Choroid plexus epithelial cell (primary cell): ENCODE results near the gene MGAT5.

ENCODE experiments used
- DNase-seq: peaks from one replicate; pipeline ENCODE4 v3.0.0-alpha.2; 2010; ENCODE audit warnings: low read depth
- H3K4me3 ChIP-seq: 2 replicates; pipeline ENCODE4 v1.5.1; 2011; ENCODE audit warnings: low read depth, mild to moderate bottlenecking, control low read depth, low read length, moderate library complexity
- TF ChIP-seq, protein P1 (sequence below): conservative IDR thresholded peaks from 2 replicates; pipeline ENCODE4 v1.5.1; 2011; ENCODE audit warnings: low read depth, mild to moderate bottlenecking, control low read depth, inconsistent platforms, low read length, moderate library complexity

Gene MGAT5

DNA sequence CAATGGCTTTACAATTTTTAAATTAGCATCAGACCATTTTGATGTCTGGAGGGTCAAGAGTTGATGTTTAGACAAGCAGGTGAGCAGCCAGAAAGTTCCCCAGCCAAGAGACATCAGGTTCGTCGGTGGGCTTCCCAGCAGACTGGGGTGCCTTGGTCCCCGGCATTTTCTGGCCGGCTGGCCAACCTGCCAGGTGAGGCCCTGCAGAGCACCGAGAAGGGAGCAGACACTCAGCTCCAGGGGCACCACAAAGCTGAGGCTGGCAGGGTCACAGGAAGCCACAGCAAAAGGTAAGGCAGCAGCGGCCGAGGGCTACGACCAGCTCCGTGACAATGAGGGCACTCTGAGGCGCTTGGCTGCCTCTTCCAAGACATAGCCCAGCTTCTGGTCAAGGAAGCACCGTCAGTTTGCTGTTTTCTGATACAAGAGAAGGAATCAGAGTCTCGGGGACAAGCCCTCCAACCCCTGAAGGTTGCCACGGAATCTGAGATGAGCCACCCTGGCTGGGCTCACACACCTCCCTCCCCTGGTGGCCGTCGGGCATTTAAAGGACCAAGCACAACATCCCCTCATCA is 229.0 kb downstream of the MGAT5 start:
- no peak overlapping the region for H3K4me3 ChIP-seq
- TF ChIP-seq, protein P1, sequence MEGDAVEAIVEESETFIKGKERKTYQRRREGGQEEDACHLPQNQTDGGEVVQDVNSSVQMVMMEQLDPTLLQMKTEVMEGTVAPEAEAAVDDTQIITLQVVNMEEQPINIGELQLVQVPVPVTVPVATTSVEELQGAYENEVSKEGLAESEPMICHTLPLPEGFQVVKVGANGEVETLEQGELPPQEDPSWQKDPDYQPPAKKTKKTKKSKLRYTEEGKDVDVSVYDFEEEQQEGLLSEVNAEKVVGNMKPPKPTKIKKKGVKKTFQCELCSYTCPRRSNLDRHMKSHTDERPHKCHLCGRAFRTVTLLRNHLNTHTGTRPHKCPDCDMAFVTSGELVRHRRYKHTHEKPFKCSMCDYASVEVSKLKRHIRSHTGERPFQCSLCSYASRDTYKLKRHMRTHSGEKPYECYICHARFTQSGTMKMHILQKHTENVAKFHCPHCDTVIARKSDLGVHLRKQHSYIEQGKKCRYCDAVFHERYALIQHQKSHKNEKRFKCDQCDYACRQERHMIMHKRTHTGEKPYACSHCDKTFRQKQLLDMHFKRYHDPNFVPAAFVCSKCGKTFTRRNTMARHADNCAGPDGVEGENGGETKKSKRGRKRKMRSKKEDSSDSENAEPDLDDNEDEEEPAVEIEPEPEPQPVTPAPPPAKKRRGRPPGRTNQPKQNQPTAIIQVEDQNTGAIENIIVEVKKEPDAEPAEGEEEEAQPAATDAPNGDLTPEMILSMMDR = no peak
- no peak for DNase-seq

DNA sequence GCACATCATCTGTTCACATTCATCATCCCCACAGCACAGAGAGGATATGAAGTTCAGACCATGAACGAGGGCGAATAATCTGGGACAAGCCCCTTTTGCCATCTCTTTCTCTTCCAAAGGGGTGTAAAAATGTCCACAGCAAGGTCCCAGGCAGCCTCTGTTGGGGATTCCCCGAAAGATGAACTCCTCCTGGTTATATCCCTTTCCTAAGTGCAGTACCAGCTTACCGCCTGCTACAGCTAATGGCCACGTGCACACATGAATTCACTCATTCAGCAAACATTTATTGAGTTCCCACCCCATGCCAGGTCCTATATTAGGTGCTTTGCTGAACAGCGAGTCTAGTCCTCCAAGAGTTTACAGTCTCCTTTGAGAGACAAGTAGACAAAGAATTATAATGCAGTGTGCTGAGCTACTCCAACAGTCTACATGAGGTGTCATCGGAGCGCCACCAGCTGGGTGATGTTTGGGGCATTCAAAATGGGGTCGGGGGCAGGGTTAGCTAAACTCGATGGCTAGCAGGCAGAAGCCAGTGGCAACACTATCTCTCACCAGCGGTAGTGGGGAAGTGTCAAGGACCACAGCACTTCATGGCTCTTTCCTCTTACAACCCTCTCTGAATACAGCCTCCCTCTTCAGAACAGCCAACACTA is 236.0 kb downstream of the MGAT5 start:
- TF ChIP-seq, protein P1 = no peak

DNA sequence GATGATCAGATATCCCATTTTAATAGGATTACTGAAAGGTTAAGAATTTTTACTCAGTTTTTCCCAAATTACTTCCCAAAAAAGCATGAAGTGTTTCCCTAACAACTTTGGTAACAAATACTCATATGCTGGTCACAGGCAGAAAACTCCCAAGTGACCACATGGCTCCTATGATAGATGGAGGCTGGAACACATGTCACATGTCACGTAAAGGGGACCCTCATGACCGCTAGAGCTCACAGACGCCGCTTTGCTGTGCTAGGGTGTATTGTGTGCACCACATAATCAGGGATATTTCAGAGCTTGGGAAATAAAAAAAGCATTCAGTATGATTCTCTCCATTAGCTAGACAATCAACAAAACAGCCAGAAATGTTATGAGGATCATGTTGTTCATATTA is 236.7 kb downstream of the MGAT5 start:
- no peak overlapping the region for H3K4me3 ChIP-seq
- DNase-seq = no peak
- TF ChIP-seq, protein P1 = no peak

More for the DNA sequence above, 236.0 kb downstream of the MGAT5 start:
- DNase-seq = no peak
- no peak overlapping the region for H3K4me3 ChIP-seq

DNA sequence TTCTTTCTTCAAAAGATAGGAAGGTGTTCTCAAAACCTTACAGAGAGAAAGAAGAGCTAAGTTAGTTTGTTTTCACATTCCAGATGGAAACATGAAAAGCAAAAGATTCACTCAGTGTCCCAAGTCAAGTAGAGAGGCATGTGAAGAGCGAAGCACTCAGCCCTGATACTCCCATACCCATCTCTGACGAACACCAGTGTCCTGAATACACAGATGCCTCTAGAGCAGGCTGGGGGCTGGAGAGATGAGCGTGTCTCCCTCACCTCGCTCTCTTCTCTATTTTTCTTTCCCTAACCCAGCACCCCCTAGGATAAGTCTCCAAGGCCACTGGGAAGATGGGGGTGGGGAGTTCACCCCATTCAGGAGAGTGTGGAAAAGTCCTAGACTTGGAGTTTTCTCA is 237.2 kb downstream of the MGAT5 start:
- TF ChIP-seq, protein P1 = no peak
- no peak for DNase-seq
- H3K4me3 ChIP-seq = no peak overlapping the region

DNA sequence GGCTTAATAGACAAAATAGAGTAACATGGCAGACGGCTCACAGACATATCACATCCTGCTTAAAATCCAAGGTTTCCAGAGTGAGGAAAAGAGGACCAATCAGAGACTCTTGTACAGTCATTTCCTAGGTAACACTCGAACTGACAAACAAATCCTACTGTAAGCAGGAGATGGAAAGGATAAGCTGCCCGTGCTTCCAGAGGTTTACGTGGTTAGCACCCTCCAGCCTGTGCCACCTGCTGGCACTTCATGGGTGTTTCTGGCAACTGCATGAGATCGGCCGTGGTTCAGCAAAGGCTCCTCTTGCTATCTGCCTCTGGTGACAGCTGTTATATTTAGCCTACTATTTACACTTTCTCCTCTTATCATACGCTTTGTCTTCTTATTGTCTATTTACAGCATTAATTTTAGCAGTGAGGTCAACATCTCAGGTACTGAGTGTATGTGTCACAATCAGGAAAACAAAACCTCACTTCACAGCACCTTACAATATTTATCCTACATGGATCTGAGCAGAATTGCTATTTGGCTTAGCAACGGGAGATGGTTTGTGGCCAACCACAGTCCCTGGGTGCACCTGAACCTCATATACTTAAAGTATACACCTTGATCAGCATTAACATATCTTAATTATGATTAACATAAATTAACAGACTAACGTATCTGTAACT is 238.0 kb downstream of the MGAT5 start:
- no peak for DNase-seq
- H3K4me3 ChIP-seq = no peak overlapping the region
- TF ChIP-seq, protein P1 = no peak

DNA sequence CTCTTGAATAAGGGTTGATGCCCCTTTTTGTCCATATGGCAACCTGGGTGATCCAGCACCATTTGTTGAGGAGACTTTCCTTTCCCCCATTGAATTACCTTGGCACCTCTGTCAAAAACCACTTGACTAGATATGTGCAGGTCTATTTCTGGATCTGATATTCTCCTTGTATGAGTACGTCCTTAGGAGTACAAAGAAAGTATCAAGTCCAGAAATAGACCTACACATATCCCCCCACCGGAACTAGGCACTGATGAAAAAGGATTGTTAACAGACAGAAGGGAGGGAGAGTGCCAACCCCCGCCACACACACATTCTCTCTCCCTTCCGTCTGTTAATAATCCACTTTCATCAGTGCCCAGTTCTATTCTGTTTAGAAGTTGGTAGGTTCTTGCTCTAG is 239.9 kb downstream of the MGAT5 start:
- no peak overlapping the region for H3K4me3 ChIP-seq
- TF ChIP-seq, protein P1 = no peak
- DNase-seq = no peak
